NB4 (cell line): Measurements from ENCODE around the gene LLCFC1.

ENCODE experiments used
- DNase-seq: peaks from one replicate; pipeline ENCODE4 v3.0.0; 2010; ENCODE audit warnings: low read depth
- H3K4me3 ChIP-seq: one replicate; pipeline ENCODE4 v1.5.1; 2011; ENCODE audit warnings: mild to moderate bottlenecking, low read depth, low read length, moderate library complexity
- CTCF ChIP-seq: IDR thresholded peaks from one replicate; pipeline ENCODE4 v1.5.1; 2012; ENCODE audit warnings: low read depth, low read length
- MAX ChIP-seq: IDR thresholded peaks from 2 replicates; pipeline ENCODE4 v1.6.1; 2011; ENCODE audit warnings: low read depth, low read length
- MYC ChIP-seq: IDR thresholded peaks from 2 replicates; pipeline ENCODE4 v1.6.1; 2011; ENCODE audit warnings: low read depth, low read length
- POLR2A ChIP-seq: IDR thresholded peaks from 2 replicates; pipeline ENCODE4 v1.6.1; 2011; ENCODE audit warnings: mild to moderate bottlenecking; ENCODE audit not compliant: insufficient read length; ENCODE audit errors: extremely low read depth

The LLCFC1 gene

GRCh38 chr7:142899661-142900060, 39.6 kb upstream of the LLCFC1 start:
- no peak overlapping the region for H3K4me3 ChIP-seq
- DNase-seq, result no peak
- TF ChIP-seq CTCF, result no peak
- no peak for TF ChIP-seq POLR2A
- no peak for TF ChIP-seq MYC
- TF ChIP-seq MAX, result no peak

GRCh38 chr7:142901426-142902259, 37.6 kb upstream of the LLCFC1 start:
- TF ChIP-seq MYC (no peak), CTCF (no peak), POLR2A (no peak), MAX (no peak)
- no peak for DNase-seq
- H3K4me3 ChIP-seq, result no peak overlapping the region

GRCh38 chr7:142904128-142904527, 35.2 kb upstream of the LLCFC1 start:
- TF ChIP-seq CTCF, result no peak
- no peak for DNase-seq
- no peak overlapping the region for H3K4me3 ChIP-seq

GRCh38 chr7:142905759-142906158, 33.5 kb upstream of the LLCFC1 start:
- H3K4me3 ChIP-seq, result no peak overlapping the region
- no peak for DNase-seq
- TF ChIP-seq CTCF (no peak), MAX (no peak), MYC (no peak), POLR2A (no peak)

- TF ChIP-seq CTCF (no peak), MYC (no peak), POLR2A (no peak), MAX (no peak)
- no peak for DNase-seq
- H3K4me3 ChIP-seq, result no peak overlapping the region
Observed at GRCh38 chr7:142906643-142907042, 32.6 kb upstream of the LLCFC1 start.
